Articular chondrocyte of knee joint (primary cell): ENCODE results near the gene DONSON. TPM values are rescaled to one million over a fixed set of nuclear protein-coding genes. Genes with fewer than 3 reads are reported as not detected.

Experiments used
- total RNA-seq: library from RNA; depleted of rRNA; stranded (reverse); fragments of >200 nt; gene quantifications from 2 replicates; pipeline ENCODE4 v1.2.3, GENCODE V29; 2012

The DONSON gene
- total RNA-seq = 14.5 and 15.0 TPM in 2 replicates

GRCh38 chr21:33588485-33589335 is at the start of gene DONSON:
Gene DONSON (minus strand): TSS chr21:33588684. CDS start chr21:33588641, 43 bp downstream.

GRCh38 chr21:33542640-33543504 is 45.6 kb downstream of the DONSON start, which contains the start of gene SON:
Gene SON (plus strand): TSS chr21:33543038. CDS start chr21:33543093, 55 bp downstream.

GRCh38 chr21:33541756-33542639 is 46.5 kb downstream of the DONSON start, which contains the start of gene GART:
Gene GART (minus strand): TSS chr21:33542117. CDS start chr21:33539315, 2,802 bp downstream.

Other genes with a start within 250 kb of the DONSON start
- gene IFNGR2, start 185.3 kb downstream of the DONSON start, total RNA-seq = 38.2 and 40.9 TPM in 2 replicates
- 39.3 and 43.4 TPM in 2 replicates for gene TMEM50B, start 108.7 kb downstream of the DONSON start, total RNA-seq
- gene DNAJC28, start 97.0 kb downstream of the DONSON start, total RNA-seq = 3.1 and 3.5 TPM in 2 replicates
- gene GART, start 46.6 kb downstream of the DONSON start, total RNA-seq = 78.7 and 95.1 TPM in 2 replicates
- gene SON, start 45.6 kb downstream of the DONSON start, total RNA-seq = 147 and 169 TPM in 2 replicates
- 30.8 TPM in 2 replicates for gene CRYZL1, start 53.1 kb upstream of the DONSON start, total RNA-seq
- 46.5 and 47.3 TPM in 2 replicates for gene ITSN1, start 53.8 kb upstream of the DONSON start, total RNA-seq